Kidney glomerular epithelial cell (primary cell): ENCODE data around the gene PAXX.

Experiments
- DNase-seq: peaks from one replicate; lab custom pipeline; 2025; lab: John Stamatoyannopoulos, UW

Gene PAXX

DNA sequence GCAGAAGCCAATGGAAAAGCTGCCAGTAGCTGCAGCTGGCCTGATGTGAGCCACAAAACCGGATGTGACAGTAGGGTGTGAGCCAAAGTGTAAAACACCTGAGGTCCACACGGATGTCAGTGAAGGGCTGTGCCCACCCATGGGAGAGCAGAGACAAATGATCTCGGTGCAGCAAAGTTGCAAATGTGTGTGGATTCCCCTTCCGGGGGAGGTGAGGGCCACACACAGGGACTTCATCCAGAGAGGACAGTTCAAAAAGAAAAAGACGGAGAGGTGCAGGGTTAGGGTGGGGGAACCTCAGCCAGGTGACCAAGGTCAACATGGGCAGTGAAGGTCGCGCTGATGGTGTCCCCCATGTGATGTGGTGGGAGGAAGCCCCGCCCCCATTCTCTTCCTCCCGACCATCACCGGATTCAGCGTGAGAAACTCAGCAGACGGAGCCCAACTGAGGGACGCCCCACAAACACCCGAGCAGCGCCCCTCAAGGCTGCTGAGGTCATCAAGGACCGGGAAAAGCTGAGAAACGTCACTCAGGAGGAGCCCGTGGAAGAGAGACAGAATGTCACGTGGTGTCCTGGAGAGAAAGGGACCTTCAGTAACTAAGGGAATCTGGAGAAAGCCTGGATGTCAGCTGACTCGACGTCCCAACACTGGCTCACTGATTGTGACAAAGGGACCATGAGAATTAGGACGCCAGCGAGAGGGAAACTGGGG lies 26.3 kb upstream of the PAXX start:
- no peak for DNase-seq

DNA sequence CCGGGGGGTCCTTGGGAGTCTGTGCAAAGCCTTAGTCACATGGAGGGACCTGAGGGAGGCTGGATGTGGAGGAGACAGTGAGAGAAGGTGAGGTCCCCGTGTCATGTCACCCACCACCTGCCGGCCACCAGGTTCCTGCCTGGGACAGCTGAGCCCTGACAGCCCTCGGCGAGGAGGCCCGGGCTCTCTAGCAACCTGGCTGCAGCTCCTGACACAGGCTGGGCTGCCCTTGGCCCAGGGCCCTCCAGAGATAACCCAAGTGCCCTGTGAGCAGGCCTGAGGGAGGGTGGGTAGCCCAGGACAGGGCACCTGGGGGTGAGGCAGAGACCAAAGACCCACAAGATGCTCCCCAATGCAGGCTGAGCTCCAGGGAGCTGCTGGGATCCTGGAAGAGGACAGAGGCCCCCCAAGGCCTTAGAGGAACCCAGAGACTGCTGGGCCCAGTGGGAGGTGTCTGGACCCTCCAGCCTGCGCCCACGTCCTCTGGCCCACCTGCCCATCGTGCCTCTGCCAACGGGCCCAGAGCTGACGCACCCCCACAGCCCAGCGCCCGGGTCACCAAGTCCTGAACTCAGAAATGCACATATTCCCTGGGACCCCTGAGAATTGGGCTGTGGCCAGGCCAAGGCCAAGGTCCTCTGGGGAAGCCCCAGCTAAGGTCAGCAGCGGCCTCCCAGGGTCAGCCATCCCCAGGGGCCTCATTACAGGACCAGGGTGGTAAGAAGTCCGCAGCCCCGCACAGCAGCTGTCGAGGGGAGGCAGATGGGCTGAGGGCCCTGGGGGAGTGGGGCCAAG lies 23.7 kb upstream of the PAXX start:
- DNase-seq: no peak

DNA sequence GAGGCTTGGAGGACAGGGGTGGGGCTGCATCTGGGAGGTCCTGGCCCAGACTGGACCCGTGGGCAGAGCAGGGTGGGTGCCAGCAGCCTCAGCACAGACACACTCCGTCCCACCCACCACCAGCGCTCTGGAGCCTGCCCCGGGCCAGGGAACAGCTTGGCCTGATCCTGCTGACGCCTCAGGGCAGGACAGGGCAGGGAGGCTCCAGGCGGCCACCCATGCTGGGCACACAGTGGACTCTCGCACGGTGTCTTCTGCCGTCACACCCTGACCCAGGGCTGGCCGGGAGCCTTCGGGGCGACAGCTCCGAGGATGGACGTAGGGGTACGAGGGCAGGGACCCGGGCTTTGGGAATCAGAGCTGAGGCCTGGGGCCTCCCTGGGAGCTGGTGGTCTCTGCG lies 23.1 kb upstream of the PAXX start:
- no peak for DNase-seq

DNA sequence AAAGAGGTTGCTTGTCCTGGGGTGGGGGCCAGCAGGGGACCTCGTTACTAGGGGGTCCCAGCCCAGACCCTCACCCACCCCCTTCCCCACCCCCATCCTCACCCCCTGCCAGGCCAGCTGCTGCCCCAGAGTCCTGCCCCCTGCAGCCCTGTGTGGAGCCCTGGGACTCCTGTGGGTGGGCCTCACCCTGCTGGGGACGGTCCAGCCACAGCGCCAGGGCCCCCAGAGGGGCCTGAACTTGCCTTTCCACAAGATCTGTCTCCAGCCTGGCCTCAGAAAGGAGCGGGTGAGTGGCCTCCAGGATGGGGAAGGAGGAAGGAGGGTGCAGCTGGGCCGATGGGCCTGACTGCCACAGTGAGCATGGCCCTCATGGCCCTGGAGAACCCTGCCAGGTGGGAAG lies 22.4 kb upstream of the PAXX start:
- no peak for DNase-seq

DNA sequence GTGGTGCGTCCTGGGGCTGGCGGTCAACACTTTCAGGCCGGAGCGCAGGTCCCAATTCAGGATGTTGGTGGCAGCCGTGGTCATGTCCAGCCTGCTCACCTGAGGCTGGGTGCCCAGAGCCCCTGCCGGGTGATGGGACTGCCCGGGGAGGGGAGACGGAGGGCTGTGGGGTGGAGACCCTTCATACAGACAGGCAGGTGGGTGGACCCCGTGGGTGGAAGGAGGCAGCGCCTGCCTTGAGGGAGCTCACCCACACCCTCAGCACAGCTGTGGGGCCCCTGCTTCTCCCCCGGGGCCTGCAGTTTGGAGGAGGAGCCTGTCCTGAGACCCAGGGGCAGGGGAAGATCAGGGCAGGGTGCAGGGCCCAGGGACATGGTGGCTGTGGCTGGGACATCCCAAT lies 21.9 kb upstream of the PAXX start:
- no peak for DNase-seq

DNA sequence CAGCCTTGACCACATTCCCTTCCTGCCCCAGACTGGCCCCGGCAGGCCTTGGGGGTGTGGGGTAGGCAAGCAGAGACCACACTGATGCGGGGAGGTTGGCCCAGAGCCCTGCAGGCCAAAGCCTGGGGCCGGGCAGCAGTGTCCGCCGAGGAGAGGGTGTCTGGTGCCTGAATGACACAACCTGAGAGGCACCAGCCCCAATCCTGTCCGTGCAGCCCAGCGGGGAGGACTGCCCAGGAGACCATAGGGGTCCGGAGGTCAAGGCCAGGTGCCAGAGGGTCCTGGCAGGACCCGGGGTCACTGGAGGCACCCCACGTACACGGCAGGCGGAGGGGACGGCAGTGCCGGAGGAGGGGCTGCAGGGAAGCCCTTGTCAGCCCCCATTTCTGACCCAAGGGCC lies 20.5 kb upstream of the PAXX start:
- DNase-seq: no peak

DNA sequence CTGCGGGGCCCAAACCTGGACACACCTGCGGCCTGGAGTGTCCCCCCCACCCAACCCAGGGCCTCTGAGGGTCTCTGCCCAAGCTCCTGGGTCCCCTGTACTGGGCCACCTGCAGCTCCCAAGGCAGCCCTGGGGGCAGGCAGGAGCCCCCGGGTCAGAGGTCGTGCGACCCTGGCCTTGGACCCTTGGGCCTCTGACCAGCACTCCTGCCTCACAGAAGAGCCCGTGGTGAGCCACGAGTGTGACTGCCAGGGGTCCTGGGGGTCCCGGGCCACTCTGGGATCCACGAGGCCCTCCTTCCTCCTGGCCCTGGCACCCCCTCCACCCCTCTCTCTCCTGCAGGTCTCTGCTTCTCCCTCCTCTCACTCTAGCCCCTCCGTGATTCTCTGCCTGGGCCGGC lies 19.9 kb upstream of the PAXX start:
- DNase-seq: no peak

DNA sequence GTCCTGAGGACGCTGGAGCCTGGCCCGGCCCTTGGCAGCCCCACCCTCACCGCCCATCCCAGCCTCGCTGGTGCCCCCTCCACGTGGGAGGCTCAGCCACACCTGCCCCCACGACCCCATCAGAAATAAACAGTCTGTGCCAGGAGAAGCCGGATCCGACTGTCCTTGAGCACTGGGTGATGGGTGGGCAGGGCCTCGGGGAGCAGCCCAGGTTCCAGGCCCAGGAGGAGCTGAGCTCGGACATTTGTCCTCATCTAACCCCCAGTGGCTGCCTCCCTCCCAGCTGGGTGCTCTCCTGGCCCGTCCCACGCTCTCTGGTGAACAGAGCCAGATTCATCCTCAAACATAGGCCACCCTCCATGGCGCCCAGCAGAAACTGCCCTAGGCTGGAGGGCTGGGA lies 19.5 kb upstream of the PAXX start:
- DNase-seq: no peak

DNA sequence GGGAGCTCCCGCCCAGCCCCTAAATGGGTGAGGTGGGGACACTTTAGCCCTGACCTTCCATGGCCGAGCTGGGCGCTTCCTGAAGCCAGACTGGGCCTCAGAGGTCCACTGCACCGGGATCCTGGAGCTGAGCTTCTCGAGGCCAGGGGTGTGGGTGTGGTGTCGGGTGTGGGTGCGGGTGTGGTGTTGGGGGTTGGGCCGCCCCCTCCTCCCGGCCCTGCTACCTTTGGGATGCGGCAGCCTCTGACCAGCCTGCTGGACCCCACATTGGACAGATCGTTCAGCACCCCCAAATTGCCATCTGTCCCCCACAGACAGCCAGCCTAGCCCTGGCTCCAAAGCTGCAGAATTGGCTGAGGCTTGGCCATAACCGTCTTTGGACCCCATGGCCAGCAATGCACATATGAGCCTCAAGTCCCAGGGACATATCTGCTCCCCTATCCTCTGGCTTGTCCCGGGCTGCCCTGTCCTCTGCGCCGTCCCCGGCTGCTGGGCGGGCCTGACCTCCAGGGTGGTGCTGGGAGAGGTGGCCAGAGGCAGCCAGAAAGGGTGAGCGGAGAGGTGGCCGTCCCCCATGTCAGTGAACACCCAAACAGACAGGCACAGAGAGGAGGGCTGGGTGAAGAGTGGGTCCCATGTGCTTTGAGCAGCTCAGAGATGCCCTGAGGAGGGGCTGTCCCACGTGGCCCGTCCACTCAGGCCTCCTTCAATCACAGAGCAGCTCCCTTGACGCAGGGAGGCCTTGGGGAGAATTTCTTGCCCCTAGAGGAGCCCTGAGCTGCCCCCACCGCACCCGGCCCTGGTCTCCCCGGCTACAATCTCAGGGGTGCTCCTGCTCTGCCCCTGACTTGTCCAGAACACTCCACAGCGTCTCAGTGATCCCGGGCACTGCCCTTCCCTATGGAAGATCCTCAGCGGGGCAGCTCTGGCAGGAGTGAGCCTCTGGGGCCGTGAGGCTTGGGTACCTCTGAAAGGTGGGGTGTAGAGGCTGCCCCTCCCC lies 18.3 kb upstream of the PAXX start:
- no peak for DNase-seq

DNA sequence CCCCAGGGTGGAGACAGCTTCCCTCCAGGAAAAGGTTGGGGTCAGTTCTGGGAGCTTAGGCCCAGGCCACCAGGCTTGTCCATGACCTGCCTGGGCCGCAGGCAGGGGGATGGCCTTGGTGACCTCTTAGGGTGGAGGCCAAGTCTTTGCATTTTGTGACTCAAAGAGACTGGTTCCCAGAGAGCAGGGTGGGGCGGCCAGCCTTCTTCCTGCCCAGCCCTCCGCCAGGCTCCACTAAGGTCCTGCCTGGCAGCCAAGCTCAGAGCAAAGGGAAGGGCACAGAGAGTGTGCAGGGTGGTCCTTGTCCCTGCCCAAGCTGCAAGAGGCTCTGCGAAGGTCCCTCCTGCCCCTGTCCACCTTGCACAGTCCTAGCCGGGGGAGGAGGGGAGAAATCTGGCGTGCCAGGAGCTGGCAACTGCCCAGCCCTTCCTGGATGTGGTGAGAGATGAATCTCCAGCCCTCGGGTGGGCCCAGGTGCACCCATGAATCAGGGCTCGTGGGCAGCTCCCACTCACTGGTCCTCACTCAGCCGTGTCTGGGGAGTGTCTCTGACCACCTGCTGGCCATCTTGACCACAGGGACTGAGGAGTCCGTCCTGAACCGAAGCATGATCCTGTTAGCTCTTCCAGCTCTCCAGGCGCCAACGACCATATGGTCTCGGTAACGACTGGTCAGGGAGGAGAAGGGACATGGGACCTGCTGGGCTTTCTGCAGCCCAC lies 17.2 kb upstream of the PAXX start:
- DNase-seq: no peak

DNA sequence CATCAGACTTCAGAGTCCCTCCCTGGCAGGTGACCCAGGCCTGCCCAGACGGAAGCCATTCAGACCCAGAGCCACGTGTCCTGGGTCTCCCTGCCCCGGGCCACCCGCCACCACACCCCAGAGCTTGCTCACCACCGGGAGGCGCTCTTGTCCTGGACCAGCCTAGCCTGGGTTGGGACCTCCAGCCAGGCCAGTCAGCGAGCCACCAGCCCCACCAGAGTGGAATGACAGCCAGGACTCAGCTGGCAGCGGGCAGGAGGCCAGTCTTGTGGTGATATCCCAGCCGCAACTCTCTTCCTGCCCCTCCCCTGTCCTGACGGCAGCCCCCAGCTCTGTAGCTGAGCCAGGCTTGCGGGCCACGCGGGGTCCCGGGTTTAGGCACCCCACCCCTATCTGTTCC lies 16.6 kb upstream of the PAXX start:
- DNase-seq: no peak

DNA sequence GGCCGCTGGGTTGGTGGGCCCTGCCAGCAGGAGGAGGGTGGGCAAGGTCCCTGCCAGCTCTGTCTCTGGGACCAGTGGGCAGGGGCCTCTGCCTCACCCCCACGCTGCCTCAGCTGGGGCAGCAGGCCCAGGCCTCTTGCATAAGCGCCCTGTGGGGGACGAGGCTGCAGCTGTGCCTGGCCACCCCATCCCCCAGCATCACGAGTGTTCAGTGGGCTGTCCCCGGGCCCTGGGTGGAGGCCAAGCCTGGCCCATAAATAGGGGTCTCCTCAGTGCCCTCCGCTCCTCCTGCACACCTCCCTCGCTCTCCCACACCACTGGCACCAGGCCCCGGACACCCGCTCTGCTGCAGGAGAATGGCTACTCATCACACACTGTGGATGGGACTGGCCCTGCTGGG lies 15.0 kb upstream of the PAXX start, which contains the start of gene PTGDS:
PTGDS (plus strand) TSS at position 282 of the 400 bp plus-strand sequence; CDS start at position 357, 75 bp downstream.
- DNase-seq: no peak

DNA sequence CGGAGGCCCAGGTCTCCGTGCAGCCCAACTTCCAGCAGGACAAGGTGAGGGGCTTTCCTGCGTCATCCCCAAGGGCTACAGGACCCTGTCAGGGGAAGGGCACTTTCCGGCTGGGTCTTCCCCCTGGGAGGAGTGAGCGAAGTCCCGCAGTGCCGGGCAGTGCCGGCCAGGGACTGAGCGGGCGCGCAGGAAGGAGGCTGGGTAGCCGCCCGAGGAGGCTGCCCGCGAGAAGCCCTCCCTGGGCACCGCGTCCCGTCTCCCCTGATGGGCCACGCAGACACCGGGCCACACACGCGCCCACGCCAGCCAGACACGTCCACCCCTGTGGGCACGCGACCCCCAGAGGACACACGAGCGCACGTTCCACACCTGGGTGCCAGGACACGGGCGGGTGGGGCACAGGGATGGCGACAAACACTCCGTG lies 14.6 kb upstream of the PAXX start:
- no peak for DNase-seq

DNA sequence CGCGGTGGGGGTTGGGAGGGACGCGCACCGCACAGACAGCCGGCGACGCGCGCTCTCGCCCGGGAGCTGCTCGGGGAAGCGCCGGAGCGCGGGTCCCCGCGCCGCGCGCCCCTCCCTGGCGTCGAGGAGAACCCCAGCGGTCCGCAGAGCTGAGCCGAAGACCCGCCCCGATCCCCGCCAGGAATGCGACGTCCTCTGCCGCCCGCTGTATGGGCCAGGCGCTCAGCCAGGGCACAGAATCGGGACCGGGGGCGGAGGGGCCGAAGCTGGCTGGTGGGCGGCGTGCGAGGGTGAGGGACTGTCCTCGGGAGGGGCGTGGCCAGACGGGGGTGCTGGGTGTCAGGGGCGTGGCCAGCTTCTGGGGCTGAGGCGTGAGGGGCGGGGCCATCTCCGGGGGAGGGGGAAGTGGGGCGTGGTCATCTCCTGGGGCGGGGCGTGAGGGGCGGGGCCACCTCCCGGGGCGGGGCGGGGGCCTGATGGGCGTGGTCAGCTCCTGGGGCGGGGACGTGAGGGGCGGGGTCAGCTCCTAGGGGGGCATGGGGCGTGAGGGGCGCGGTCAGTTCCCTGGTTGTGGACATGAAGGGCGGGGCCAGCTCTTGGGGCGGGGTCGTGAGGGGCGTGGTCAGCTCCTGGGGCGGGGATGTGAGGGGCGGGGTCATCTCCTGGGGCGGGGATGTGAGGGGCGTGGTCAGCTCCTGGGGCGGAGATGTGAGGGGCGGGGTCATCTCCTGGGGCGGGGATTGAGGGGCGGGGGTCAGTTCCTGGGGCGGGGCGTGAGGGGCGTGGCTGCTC lies 14.0 kb upstream of the PAXX start:
- no peak for DNase-seq

DNA sequence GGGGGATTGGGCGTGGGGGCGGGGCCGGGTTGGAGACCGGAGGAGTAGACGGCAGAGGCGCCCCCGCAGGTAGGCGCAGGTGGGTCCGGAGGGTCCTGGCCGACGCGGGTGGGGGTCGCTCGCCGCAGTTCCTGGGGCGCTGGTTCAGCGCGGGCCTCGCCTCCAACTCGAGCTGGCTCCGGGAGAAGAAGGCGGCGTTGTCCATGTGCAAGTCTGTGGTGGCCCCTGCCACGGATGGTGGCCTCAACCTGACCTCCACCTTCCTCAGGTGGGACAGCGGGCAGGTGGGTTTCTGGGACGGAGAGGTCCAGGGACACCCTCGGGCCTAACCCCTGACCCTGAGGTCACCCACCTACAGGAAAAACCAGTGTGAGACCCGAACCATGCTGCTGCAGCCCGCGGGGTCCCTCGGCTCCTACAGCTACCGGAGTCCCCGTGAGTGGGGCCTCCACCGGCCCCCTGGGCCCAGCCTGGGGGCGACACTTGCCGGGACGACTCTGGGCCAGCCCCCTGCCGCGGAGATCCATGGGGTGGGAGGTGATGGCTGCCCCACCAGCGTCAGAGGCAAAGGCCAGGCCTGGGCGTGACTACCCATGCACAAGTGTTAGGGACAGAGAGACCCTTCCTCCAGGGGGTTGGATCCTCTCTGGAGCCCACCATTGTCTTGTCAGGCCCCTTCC lies 13.2 kb upstream of the PAXX start:
- DNase-seq: no peak

DNA sequence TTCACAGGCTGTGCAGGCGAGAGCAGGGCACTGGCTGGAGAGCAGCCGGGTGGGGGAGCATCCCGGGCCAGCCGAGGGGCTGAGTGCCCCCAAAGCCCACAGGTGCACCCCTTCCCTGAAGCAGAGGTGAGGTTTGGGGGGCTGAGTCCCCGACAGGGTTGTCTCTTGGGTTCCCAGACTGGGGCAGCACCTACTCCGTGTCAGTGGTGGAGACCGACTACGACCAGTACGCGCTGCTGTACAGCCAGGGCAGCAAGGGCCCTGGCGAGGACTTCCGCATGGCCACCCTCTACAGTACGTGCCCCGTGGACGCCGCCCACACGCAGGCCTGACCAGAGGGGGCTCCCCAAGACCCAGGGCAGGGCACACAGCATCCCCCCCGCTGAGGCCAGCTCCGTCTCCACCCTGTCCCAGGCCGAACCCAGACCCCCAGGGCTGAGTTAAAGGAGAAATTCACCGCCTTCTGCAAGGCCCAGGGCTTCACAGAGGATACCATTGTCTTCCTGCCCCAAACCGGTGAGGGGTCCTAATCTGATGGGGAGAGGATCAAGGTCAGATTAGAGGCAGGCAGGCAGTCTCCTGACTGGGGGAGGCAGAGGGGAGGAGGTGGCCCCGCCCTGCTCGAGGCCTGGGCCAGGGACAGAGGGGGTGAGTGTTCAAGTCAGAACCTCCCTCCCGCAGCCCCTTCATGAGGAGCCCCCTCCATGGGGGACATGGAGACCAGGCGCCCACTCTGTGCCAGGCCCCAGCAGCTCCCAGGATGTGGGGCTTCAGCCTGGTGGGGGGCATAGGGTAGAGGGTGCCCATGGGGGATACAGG lies 12.2 kb upstream of the PAXX start:
- no peak for DNase-seq

DNA sequence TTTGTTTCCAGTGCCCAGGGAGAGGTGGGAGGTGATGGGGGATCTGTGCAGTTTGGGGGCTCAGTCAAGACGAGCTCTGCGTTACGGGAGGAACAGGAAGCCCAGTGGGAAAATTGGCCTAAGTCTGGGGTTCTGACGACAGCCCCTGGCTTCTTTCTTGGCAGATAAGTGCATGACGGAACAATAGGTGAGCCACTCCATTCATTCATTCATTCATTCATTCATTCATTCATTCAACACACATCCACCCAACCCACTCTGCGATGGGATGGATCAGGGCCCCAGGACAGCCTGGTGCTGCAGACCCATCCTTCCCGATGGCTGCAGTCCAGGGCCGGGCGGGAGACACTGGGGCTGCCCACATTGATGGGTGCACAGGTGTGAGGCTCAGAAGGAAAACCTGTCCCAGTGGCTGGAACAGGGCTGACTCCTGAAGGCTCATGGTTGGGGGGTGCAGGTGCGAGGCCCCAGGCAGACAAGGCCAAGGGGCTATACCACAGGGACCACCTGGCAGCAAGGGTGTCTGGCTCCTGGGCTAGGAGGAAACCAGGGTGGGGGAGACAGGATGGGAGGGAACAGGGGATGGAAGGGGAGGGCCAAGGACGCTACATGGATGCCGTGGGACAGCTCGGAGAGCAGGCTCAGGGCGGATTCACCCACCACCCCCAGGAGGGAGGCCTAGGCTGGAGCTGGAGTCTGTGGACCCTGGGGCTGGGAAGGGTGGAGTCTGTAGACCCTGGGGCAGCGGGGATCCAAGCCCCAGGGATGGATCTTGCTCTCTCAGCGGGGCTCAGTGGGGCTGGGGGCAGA lies 11.3 kb upstream of the PAXX start:
- DNase-seq: no peak

DNA sequence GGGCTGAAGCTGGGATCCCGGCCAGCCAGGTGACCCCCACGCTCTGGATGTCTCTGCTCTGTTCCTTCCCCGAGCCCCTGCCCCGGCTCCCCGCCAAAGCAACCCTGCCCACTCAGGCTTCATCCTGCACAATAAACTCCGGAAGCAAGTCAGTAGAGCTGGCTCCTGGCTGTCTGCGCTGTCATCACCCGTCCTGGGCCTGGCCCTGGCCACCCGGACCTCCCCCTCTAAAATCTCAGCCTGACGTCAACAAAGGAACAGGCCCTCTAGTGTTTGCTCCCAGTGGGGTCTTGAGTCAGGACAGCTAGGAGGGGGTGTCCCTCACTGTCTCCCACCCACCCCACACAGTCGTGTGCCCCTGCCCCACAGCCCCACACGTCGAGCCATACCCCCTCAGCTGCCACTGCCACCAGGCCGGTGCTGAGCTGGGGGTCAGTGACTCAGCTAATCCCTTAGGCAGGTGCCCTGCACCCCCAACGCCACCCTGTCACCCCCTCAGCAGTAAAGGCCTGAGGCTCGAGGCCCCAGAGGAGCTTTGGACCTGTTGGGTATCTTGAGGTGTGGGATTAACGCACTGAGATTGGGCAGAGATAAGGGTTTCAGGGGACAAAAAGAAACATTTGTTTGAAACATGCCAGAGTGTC lies 10.5 kb upstream of the PAXX start:
- DNase-seq: no peak
